Stimulated activated CD8-positive, alpha-beta memory T cell treated with anti-CD3 and anti-CD28 coated beads, Interleukin-7, amount 100 ng/mL, for 4 hours (primary cell): Measurements from ENCODE around the gene THSD1.
"Not testable (repeated sequence)": the region's sequence is repeated elsewhere in the genome, so short reads cannot be mapped to it uniquely, and the experiment has no call there.

Experiments
- DNase-seq, 2 donors: peaks; one replicate each; pipeline ENCODE4 v3.0.0-alpha.2; 2020; ENCODE audit warnings: low read depth in 2 of 2

Gene THSD1

DNA sequence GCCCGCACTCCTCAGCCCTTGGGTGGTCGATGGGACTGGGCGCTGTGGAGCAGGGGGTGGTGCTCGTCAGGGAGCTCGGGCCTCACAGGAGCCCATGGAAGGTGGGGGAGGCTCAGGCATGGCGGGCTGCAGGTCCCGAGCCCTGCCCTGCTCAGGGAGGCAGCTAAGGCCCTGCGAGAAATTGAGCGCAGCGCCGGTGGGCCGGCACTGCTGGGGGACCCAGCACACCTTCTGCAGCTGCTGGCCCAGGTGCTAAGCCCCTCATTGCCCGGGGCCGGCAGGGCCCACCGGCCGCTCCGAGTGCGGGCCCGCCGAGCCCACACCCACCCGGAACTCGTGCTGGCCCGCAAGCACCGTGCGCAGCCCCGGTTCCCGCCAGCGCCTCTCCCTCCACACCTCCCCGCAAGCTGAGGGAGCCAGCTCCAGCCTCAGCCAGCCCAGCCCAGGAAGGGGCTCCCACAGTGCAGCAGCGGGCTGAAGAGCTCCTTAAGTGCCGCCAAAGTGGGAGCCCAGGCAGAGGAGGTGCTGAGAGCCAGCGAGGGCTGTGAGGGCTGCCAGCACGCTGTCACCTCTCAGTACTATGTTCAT lies 2.2 kb upstream of the THSD1 start:
- DNase-seq = not testable (repeated sequence)

GRCh38 chr13:52407436-52407835 lies 1.5 kb upstream of the THSD1 start:
- DNase-seq = not testable (repeated sequence)

- DNase-seq = no peak
These were observed 657 bp upstream of the THSD1 start for GRCh38 chr13:52406629-52407028.

DNA sequence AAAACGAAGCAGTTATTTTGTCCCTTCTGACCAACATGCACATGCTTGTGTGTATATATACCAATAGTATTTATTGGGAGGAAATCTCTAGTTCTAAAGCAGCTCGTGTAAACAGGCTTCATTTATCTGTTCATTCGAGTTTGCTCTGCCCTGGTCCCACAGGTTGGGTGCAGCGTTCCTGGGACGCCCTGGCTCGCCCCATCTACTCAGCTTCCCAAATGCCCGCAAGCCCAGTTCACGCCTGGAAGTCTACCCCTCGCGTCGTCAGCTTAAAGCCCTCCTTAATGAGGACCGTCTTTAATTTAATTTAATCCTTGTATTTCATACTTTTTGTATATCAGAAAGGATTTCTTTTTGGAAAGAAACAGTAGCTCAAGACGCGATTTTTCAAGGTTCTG lies 604 bp downstream of the THSD1 start:
- DNase-seq = no peak

DNA sequence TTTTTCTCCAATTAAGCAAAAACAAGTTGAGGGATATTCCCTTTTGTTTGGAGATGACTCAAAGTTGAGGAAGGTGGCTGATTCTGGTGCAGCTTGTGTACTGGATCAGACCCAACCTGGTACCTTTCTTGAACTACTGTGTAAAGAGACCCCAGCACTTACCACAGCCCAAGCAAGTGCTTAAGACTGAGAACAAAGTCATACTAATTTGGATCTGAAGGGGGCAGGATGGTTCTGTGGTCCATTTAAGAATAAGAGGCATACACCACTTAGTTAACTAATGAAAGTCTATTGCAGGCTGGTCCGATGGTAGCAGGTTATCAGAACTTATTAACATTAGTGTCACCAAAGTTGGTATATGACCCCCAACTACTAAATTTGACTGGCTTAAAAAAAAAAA lies 6.3 kb downstream of the THSD1 start:
- no peak for DNase-seq

GRCh38 chr13:52399046-52399445 lies 6.9 kb downstream of the THSD1 start:
- DNase-seq = no peak

- no peak for DNase-seq
These were observed 10.3 kb downstream of the THSD1 start for GRCh38 chr13:52395704-52396103.

GRCh38 chr13:52394586-52394985 lies 11.4 kb downstream of the THSD1 start:
- no peak for DNase-seq

- no peak for DNase-seq
These were observed 12.2 kb downstream of the THSD1 start for GRCh38 chr13:52393572-52394357.

DNA sequence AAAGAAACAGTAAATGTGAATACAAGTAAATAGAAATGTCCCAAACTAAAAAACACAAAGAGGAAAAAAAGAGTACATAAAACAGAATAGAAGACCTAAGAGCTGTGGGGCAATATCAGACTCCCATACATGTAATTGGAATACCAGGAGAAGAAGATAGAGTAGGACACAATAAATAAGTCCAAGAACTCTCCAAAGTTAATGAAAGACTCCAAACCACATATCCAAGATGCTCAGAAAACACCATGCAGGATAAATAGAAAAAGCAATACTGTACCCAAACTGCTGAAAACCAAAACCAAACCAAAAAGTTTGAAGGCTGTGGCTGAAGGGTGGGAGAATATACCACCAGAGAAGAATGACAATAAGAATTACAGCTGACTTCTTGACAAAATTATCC lies 18.3 kb downstream of the THSD1 start:
- DNase-seq = no peak

- no peak for DNase-seq
These were observed 20.1 kb downstream of the THSD1 start for GRCh38 chr13:52385870-52386269.

DNA sequence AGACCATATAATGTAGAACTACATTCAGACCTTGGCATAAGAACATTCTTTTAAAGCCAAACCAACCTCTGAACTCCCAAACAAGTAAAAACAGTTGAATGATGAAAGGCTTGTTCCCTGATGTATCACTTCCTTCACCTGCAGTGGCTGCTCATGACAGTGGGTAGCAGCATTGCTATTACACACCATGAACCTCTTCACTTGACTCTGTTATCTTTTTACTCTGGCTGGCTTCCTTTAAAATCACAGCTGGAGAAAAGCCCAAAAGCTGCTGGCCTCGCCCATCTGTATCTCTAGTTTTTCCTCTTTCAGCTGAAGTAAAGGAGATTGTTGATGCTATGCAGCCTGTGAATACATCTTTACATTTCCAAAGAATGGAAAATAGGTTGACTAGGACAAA lies 22.6 kb downstream of the THSD1 start:
- DNase-seq = no peak

DNA sequence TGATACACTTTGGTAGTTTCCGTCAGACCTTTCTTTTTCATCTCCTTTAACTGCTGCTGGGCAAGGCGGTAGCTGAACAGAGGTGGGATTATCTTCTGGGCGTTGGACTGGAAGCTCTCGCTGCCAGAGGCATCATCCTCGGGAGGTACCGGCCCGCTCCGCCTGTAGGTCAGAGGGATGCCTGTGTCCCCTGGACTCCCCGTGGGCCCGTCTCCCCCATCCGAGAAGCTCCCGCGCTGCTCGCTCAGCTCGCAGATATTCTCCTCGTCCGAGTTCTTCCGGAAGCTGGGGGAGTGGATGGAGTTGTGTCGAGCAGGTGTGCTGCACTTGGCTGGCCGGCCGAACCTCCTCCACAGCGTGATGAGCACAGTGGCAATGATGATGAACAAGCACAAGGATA lies 27.7 kb downstream of the THSD1 start:
- no peak for DNase-seq

DNA sequence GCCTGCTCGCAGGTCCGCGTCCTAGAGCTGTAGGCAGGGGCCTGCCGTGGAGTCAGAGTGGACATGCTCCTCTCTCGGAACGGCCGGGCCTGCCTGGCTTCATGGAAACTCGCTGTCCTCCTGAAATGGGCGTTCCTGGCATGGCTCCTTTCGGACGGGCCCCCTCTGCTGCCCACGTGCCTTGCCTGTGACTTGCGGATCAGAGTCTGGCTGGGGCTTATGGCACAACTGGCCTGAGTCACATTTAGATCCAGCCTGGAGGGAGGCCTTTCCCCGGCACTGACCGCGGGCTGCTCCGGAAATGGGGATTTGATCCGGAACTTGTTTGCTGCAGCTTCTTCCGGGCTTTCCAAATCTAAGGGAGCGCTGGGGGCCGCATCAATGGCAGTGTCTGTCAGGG lies 28.1 kb downstream of the THSD1 start:
- DNase-seq = no peak

- no peak for DNase-seq
These were observed 31.0 kb downstream of the THSD1 start for GRCh38 chr13:52374873-52375411.

- no peak for DNase-seq
These were observed 31.6 kb downstream of the THSD1 start for GRCh38 chr13:52374389-52374788.

GRCh38 chr13:52373277-52373676 lies 32.7 kb downstream of the THSD1 start:
- DNase-seq = not testable (repeated sequence)

- DNase-seq = no peak
These were observed 34.2 kb downstream of the THSD1 start for GRCh38 chr13:52371736-52372247.

DNA sequence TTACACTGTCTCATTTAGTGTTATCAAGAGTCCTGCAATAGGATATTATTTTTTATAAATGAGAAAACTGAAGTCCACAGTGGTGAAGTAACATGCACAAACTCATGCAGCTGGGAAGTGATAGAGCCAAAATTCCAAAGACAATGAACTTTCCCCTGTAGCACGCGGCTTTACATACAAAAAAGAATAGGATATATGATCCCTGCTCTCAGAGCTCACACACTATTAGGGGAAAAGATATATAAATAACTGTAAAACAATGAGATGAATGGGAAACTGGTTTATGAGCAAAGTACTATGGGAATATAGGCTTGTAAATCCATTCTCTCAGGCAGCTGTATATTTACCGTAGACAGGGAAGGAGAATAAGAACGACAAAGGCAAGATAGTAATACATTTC lies 39.7 kb downstream of the THSD1 start:
- no peak for DNase-seq

DNA sequence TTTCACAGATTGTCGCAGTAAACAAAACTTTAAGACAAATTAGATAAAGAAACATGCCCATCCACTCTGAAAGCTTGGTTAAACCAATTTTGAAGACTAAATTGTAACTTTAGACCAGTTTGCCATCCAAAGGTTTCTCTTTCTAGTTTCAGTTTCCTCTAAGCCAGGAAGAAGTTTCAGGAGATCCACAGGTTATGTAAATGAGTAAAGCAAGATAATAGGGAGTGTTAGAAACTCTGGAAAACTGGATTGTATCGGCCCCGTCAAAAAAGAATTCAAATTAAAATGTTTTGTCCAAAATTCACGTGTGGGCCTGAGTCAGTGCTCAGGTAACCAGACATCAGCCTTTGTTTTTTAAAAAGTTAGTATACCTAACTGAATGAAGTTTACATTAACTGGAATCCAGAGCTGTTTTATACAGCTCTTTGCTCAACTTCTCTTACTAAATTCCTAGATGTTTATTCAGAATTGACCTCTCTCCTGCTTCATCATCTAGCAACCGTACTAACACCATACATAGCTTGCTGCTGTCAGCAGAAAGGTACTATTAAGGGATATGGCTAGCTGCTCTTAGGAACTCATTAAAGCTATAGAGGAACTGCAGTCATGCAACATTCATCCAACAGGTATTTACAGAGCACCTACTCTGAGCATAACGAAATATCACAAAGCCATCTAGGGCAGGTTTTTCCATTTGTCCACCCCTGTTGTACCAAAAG lies 43.6 kb downstream of the THSD1 start:
- DNase-seq = not testable (repeated sequence)

DNA sequence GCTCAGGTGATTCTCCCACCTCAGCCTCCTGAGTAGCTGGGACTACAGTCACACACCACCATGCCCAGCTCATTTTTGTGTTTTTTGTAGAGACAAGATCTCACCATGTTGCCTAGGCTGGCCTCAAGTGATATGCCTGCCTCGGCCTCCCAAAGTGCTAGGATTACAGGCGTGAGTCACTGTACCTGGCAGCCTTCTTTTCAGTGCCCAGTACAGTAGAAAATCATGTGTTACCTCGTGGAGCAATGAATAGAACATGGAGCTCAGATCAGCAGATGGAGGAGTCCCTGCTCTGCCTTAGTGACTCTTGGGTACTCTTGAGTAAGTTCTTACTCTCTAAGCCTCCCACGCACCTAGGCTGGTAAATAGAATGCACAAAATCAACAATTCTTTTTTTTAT lies 44.7 kb downstream of the THSD1 start:
- no peak for DNase-seq

DNA sequence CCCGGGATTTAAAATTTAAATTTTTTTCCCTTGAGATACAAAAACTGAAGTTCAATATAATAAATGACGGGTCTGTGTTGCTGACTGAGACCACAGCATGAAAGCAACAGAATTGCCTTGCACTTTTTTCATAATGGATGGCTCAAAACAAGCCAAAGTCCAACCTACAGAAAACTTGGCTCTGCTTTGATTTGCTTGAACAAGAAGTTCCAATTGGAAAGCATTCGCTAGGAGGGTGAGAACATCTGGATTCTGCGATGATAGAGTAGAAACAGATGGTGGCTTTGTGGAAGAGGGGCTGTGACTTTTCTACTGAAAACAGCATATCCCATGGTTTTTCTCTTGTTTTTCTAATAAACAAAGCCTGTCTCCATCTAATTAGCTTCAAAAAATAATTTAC lies 46.4 kb downstream of the THSD1 start:
- DNase-seq = no peak

GRCh38 chr13:52356327-52356726 lies 49.6 kb downstream of the THSD1 start:
- no peak for DNase-seq
